DND-41 (cell line): ENCODE measurements around the gene KRTAP1-4.
"Not testable (repeated sequence)": the region's sequence is repeated elsewhere in the genome, so short reads cannot be mapped to it uniquely, and the experiment has no call there.

ENCODE experiments used
- CTCF ChIP-seq: IDR thresholded peaks from 2 replicates; pipeline ENCODE4 v1.5.1; 2012; ENCODE audit warnings: borderline replicate concordance, low read length, moderate library complexity, mild to moderate bottlenecking; ENCODE audit not compliant: poor library complexity, severe bottlenecking; ENCODE audit errors: extremely low read depth
- EZH2 ChIP-seq: IDR thresholded peaks from 3 replicates; pipeline ENCODE4 v1.6.1; 2012; ENCODE audit warnings: borderline replicate concordance, low read depth, mild to moderate bottlenecking, moderate library complexity, low read length, inconsistent platforms; ENCODE audit not compliant: severe bottlenecking

- TF ChIP-seq CTCF, EZH2: not testable (repeated sequence)
These were observed 4.4 kb upstream of the KRTAP1-4 start, which contains the start of gene KRTAP1-3 for GRCh38 chr17:41034346-41034935.
